SK-N-SH (cell line): ENCODE results near the gene GPD1. TPM values are rescaled to one million over a fixed set of nuclear protein-coding genes. Genes with fewer than 3 reads are reported as not detected.

ENCODE experiments used
- CTCF ChIA-PET: fragments of 300-600, 350-600 bp; formaldehyde crosslinking; extraction: SDS; loops from one replicate; lab custom pipeline; 2021; lab: Yijun Ruan, JAX
- POLR2A ChIA-PET: fragments of 350-600 bp; sonication (Branson Sonifier 250); formaldehyde crosslinking; extraction: SDS; loops from one replicate; lab custom pipeline; 2020; ENCODE audit warnings: antibody characterized with exemption, inconsistent platforms; lab: Yijun Ruan, JAX
- DNase-seq: peaks from one replicate; pipeline ENCODE4 v3.0.0; 2012
- H2AFZ ChIP-seq: fragments of 200-600 bp; sonication (generic); 2 replicates; pipeline ENCODE4 v1.8.1; 2016; ENCODE audit warnings: antibody characterized with exemption, mild to moderate bottlenecking, low read depth
- H3F3A ChIP-seq: fragments of 200-600 bp; sonication (generic); replicated peaks from 2 replicates; pipeline ENCODE3; 2016; ENCODE audit warnings: antibody characterized with exemption, mild to moderate bottlenecking; ENCODE audit not compliant: insufficient read depth
- H3K27ac ChIP-seq, 2 experiments: fragments of 200-500 bp in 1 of 2; fragments of 200-600 bp in 1 of 2; sonication (Bioruptor generic) in 1 of 2; sonication (generic), shearing (Covaris generic) in 1 of 2; 2 replicates each; pipeline versions ENCODE4 v1.5.1 to v1.6.1; 2014 to 2016; ENCODE audit warnings: low read depth in 2 of 2, inconsistent platforms in 1 of 2, low read length in 1 of 2, mild to moderate bottlenecking in 1 of 2, mixed read lengths in 1 of 2
- H3K27me3 ChIP-seq: fragments of 200-600 bp; sonication (generic), shearing (Covaris generic); 2 replicates; pipeline ENCODE4 v1.6.1; 2016; ENCODE audit warnings: mixed run types; ENCODE audit not compliant: insufficient read depth
- H3K36me3 ChIP-seq, 2 experiments: fragments of 200-500 bp in 1 of 2; fragments of 200-600 bp in 1 of 2; sonication (Bioruptor generic) in 1 of 2; sonication (generic) in 1 of 2; replicated peaks in 1 of 2; 2 replicates each; pipeline versions ENCODE3 to v1.5.1; 2014 to 2016; ENCODE audit warnings: low read length in 1 of 2, mild to moderate bottlenecking in 1 of 2; ENCODE audit not compliant: insufficient read depth in 2 of 2, control insufficient read depth in 1 of 2
- H3K4me1 ChIP-seq, 2 experiments: fragments of 200-500 bp in 1 of 2; fragments of 200-600 bp in 1 of 2; sonication (Bioruptor generic) in 1 of 2; sonication (generic), shearing (Covaris generic) in 1 of 2; 2 replicates each; pipeline versions ENCODE4 v1.5.1 to v1.6.1; 2014 to 2016; ENCODE audit warnings: low read depth in 1 of 2, low read length in 1 of 2, mixed run types in 1 of 2; ENCODE audit not compliant: insufficient read depth in 2 of 2, control insufficient read depth in 1 of 2
- H3K4me2 ChIP-seq: fragments of 200-600 bp; sonication (generic), shearing (Covaris generic); 2 replicates; pipeline ENCODE4 v1.6.1; 2017; ENCODE audit warnings: mixed run types
- H3K4me3 ChIP-seq, 2 experiments: fragments of 200-500 bp in 1 of 2; fragments of 200-600 bp in 1 of 2; sonication (Bioruptor generic) in 1 of 2; sonication (generic), shearing (Covaris generic) in 1 of 2; 2 replicates each; pipeline versions ENCODE4 v1.5.1 to v1.8.1; 2014 to 2016; ENCODE audit warnings: low read depth in 2 of 2, inconsistent platforms in 1 of 2, low read length in 1 of 2, mild to moderate bottlenecking in 1 of 2, mixed read lengths in 1 of 2, moderate library complexity in 1 of 2
- H3K79me2 ChIP-seq: fragments of 200-600 bp; sonication (generic); 2 replicates; pipeline ENCODE4 v1.8.1; 2017; ENCODE audit warnings: mild to moderate bottlenecking; ENCODE audit not compliant: insufficient read depth
- H3K9ac ChIP-seq: fragments of 200-600 bp; sonication (generic); 2 replicates; pipeline ENCODE4 v1.6.1; 2017; ENCODE audit warnings: mixed run types
- H3K9me2 ChIP-seq: fragments of 200-600 bp; sonication (generic); 2 replicates; pipeline ENCODE4 v1.6.1; 2017; ENCODE audit warnings: mixed run types
- H3K9me3 ChIP-seq: fragments of 200-600 bp; sonication (generic); 2 replicates; pipeline ENCODE4 v1.6.1; 2017; ENCODE audit warnings: mixed run types, mild to moderate bottlenecking, moderate library complexity
- H4K20me1 ChIP-seq: fragments of 200-600 bp; sonication (generic); 2 replicates; pipeline ENCODE4 v1.6.1; 2017; ENCODE audit warnings: mild to moderate bottlenecking, mixed run types; ENCODE audit not compliant: insufficient read depth
- CHD2 ChIP-seq: fragments of 150-350 bp; IDR thresholded peaks from 2 replicates; pipeline ENCODE4 v1.6.1; 2018; ENCODE audit warnings: low read length; ENCODE audit not compliant: partially characterized antibody
- EP300 ChIP-seq, 2 experiments: IDR thresholded peaks; 2 replicates each; pipeline versions ENCODE4 v1.4.0 to v1.6.1; 2012; ENCODE audit warnings: borderline replicate concordance in 1 of 2, low read depth in 1 of 2, low read length in 1 of 2
- EZH2phosphoT487 ChIP-seq: fragments of 200-600 bp; sonication (generic); IDR thresholded peaks from 2 replicates; pipeline ENCODE4 v1.6.1; 2017; ENCODE audit warnings: low read depth, mixed run types, mild to moderate bottlenecking, antibody characterized with exemption, moderate library complexity, borderline replicate concordance
- FOSL2 ChIP-seq: IDR thresholded peaks from 2 replicates; pipeline ENCODE4 v1.4.0; 2012; ENCODE audit warnings: low read depth, mild to moderate bottlenecking, moderate library complexity, borderline replicate concordance
- FOXM1 ChIP-seq: IDR thresholded peaks from 2 replicates; pipeline ENCODE4 v1.4.0; 2012; ENCODE audit warnings: low read depth, mild to moderate bottlenecking
- GABPA ChIP-seq: IDR thresholded peaks from 2 replicates; pipeline ENCODE4 v1.4.0; 2012; ENCODE audit warnings: low read depth, mild to moderate bottlenecking
- GATA2 ChIP-seq: sonication (generic); formaldehyde crosslinking; IDR thresholded peaks from 2 replicates; pipeline ENCODE4 v1.5.0; 2020; ENCODE audit warnings: mild to moderate bottlenecking, missing genetic modification reagents
- JUND ChIP-seq: IDR thresholded peaks from 2 replicates; pipeline ENCODE4 v1.4.0; 2012
- MEF2A ChIP-seq: IDR thresholded peaks from 2 replicates; pipeline ENCODE4 v1.4.0; 2012; ENCODE audit warnings: low read depth, borderline replicate concordance
- MXI1 ChIP-seq: IDR thresholded peaks from 2 replicates; pipeline ENCODE4 v1.6.1; 2012; ENCODE audit warnings: mild to moderate bottlenecking, low read depth, low read length, improper control_type of control experiment
- NRF1 ChIP-seq: IDR thresholded peaks from 2 replicates; pipeline ENCODE4 v1.6.1; 2012; ENCODE audit warnings: low read depth, mild to moderate bottlenecking, low read length
- RAD21 ChIP-seq: IDR thresholded peaks from 2 replicates; pipeline ENCODE4 v1.6.1; 2012; ENCODE audit warnings: mild to moderate bottlenecking, low read length
- REST ChIP-seq: IDR thresholded peaks from 2 replicates; pipeline ENCODE4 v1.6.1; 2012; ENCODE audit warnings: mild to moderate bottlenecking, low read depth, low read length, moderate library complexity
- RXRA ChIP-seq: IDR thresholded peaks from 2 replicates; pipeline ENCODE4 v1.4.0; 2012; ENCODE audit warnings: low read depth, mild to moderate bottlenecking, borderline replicate concordance
- TCF12 ChIP-seq: IDR thresholded peaks from 2 replicates; pipeline ENCODE4 v1.4.0; 2012
- TEAD4 ChIP-seq: IDR thresholded peaks from 2 replicates; pipeline ENCODE4 v1.4.0; 2012; ENCODE audit warnings: mild to moderate bottlenecking, borderline replicate concordance; ENCODE audit not compliant: insufficient read depth
- USF2 ChIP-seq: fragments of 150-350 bp; IDR thresholded peaks from 2 replicates; pipeline ENCODE4 v1.6.1; 2017; ENCODE audit warnings: antibody characterized with exemption, low read length, low read depth, borderline replicate concordance
- WGBS: methylation state at CpG from one replicate; pipeline ENCODE4 v1.1.6; 2017; ENCODE audit warnings: low lambda C conversion rate; 5-methylcytosine and 5-hydroxymethylcytosine counted together
- polyA plus RNA-seq, 3 experiments: library from polyadenylated mRNA; depleted of rRNA; stranded (reverse); fragments of >200 nt; gene quantifications; 2 replicates each; pipeline ENCODE4 v1.2.3, GENCODE V29; 2012
- TF ChIP-seq, protein P1 (sequence below): IDR thresholded peaks from 2 replicates; pipeline ENCODE4 v1.4.0; 2012; ENCODE audit warnings: low read depth, borderline replicate concordance

The GPD1 gene
- polyA plus RNA-seq, 1 of the 3 experiments (the other 2 are of a cell fraction), result 0.07 TPM

- no peak for TF ChIP-seq GABPA
Measured at GRCh38 chr12:50120953-50121352, 17.1 kb downstream of the GPD1 start (continued).

GRCh38 chr12:50121641-50122040, 17.8 kb downstream of the GPD1 start:
- POLR2A ChIA-PET, result no interaction called here
- peaks cover 15 to 21% of the 10 kb centered on the region in 2 experiments for H3K36me3 ChIP-seq
- TF ChIP-seq CHD2 (no peak), FOSL2 (no peak), REST (no peak), GABPA (no peak), TCF12 (no peak), MEF2A (no peak), FOXM1 (no peak)
- no peak overlapping the region for H3K4me3 ChIP-seq
- H2AFZ ChIP-seq, result no peak overlapping the region
- H3K9me2 ChIP-seq, result no peaks in the 10 kb centered on the region
- no peaks in the 10 kb centered on the region for H4K20me1 ChIP-seq
- H3K4me1 ChIP-seq, result no peaks in the 10 kb centered on the region
- H3K79me2 ChIP-seq, result peaks cover 42% of the 10 kb centered on the region
- H3K27me3 ChIP-seq, result no peaks in the 10 kb centered on the region
- no peak overlapping the region for H3K9ac ChIP-seq
- CTCF ChIA-PET, result interaction anchor here (0.9 to 10.9 kb wide), 3 partner anchors 10 to 54 kb away, joined by 4 to 84 read pairs (median 6); partner anchors contain the start of gene COX14
- peaks cover 7% of the 10 kb centered on the region for H3F3A ChIP-seq
- H3K9me3 ChIP-seq, result no peaks in the 10 kb centered on the region
- 97% methylated on average over 5 of the region's 5 CpGs for WGBS
- no peak overlapping the region for H3K27ac ChIP-seq
- no peak for DNase-seq
- no peak overlapping the region for H3K4me2 ChIP-seq

- ChIA-PET CTCF (interaction anchor here (1.9 to 10.9 kb wide), 2 partner anchors 9 to 12 kb away, joined by 10 to 84 read pairs; partner anchors contain the start of gene COX14), POLR2A (no interaction called here)
- Histone ChIP-seq H3K9ac (no peak overlapping the region), H3K4me3 (no peak overlapping the region), H3K79me2 (peaks cover 30% of the 10 kb centered on the region), H3K27me3 (no peaks in the 10 kb centered on the region), H3K9me2 (no peaks in the 10 kb centered on the region), H3F3A (peaks cover 9% of the 10 kb centered on the region), H3K36me3 (peaks cover 18 to 33% of the 10 kb centered on the region in 2 experiments), H3K4me1 (no peaks in the 10 kb centered on the region; a peak in 1 of 4 replicates), H3K9me3 (no peaks in the 10 kb centered on the region), H3K4me2 (no peak overlapping the region), H4K20me1 (no peaks in the 10 kb centered on the region), H2AFZ (no peak overlapping the region), H3K27ac (no peak overlapping the region)
- TF ChIP-seq EP300 (IDR thresholded peaks at IDR 0.05; ENCODE audit: borderline replicate concordance in 1 of 2, low read depth in 1 of 2, low read length in 1 of 2), result no peak
- TF ChIP-seq, protein P1, sequence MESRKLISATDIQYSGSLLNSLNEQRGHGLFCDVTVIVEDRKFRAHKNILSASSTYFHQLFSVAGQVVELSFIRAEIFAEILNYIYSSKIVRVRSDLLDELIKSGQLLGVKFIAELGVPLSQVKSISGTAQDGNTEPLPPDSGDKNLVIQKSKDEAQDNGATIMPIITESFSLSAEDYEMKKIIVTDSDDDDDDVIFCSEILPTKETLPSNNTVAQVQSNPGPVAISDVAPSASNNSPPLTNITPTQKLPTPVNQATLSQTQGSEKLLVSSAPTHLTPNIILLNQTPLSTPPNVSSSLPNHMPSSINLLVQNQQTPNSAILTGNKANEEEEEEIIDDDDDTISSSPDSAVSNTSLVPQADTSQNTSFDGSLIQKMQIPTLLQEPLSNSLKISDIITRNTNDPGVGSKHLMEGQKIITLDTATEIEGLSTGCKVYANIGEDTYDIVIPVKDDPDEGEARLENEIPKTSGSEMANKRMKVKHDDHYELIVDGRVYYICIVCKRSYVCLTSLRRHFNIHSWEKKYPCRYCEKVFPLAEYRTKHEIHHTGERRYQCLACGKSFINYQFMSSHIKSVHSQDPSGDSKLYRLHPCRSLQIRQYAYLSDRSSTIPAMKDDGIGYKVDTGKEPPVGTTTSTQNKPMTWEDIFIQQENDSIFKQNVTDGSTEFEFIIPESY, result no peak
- TF ChIP-seq JUND, result no peak
- no peak for TF ChIP-seq MEF2A
- TF ChIP-seq USF2, result no peak
- no peak for TF ChIP-seq TEAD4
- TF ChIP-seq NRF1, result no peak
- TF ChIP-seq RAD21, result no peak
- no peak for TF ChIP-seq RXRA
- TF ChIP-seq EZH2phosphoT487, result no peak
- TF ChIP-seq MXI1, result no peak
- no peak for TF ChIP-seq GATA2 (CRISPR knock-in tag)
- no peak for TF ChIP-seq FOSL2
- WGBS, result 94% methylated on average over 2 of the region's 2 CpGs
- DNase-seq, result no peak
Measured at GRCh38 chr12:50123203-50123602, 19.4 kb downstream of the GPD1 start.
